Esophagus squamous epithelium (tissue), 5 donors: ENCODE results near the gene NGDN. TPM values are rescaled to one million over a fixed set of nuclear protein-coding genes. Genes with fewer than 3 reads are reported as not detected.

Source experiments
- DNase-seq: peaks from one replicate; lab custom pipeline; 2025; lab: John Stamatoyannopoulos, UW
- H3K27ac ChIP-seq, 4 donors: fragments of 200-600 bp; sonication (generic); one replicate each; pipeline ENCODE4 v1.5.1; 2016 to 2019; ENCODE audit warnings: mild to moderate bottlenecking in 1 of 4
- H3K27me3 ChIP-seq, 4 donors: fragments of 200-600 bp; sonication (generic); 1 replicate in 3 of 4; 2 replicates in 1 of 4; pipeline versions ENCODE4 v1.5.1 to v1.6.0; 2017 to 2021; ENCODE audit warnings: antibody characterized with exemption in 1 of 4
- H3K36me3 ChIP-seq, 3 donors: fragments of 200-600 bp; sonication (generic); one replicate each; pipeline ENCODE4 v1.5.1; 2016 to 2019
- H3K4me1 ChIP-seq, 3 donors: fragments of 200-600 bp; sonication (generic); one replicate each; pipeline ENCODE4 v1.5.1; 2017 to 2019
- H3K4me3 ChIP-seq, 4 donors: fragments of 200-600 bp; sonication (generic); 1 replicate in 3 of 4; 2 replicates in 1 of 4; pipeline ENCODE4 v1.5.1; 2016 to 2019; ENCODE audit warnings: mild to moderate bottlenecking in 2 of 4, moderate library complexity in 1 of 4
- H3K9me3 ChIP-seq, 3 donors: fragments of 200-600 bp; sonication (generic); one replicate each; pipeline ENCODE4 v1.5.1; 2016 to 2019
- POLR2A ChIP-seq, 4 donors: fragments of 450-650 bp; IDR thresholded peaks; one replicate each; pipeline ENCODE4 v1.6.1; 2017; ENCODE audit warnings: antibody characterized with exemption in 4 of 4, mild to moderate bottlenecking in 4 of 4, moderate library complexity in 3 of 4
- WGBS, 2 donors: methylation state at CpG; one replicate each; pipeline ENCODE4 v1.1.5; 2018; 5-methylcytosine and 5-hydroxymethylcytosine counted together
- intact Hi-C: fragments of 100-400 bp; cut with DNase I; formaldehyde crosslinking; loops from one replicate; pipeline ENCODE4 v1.15.0; 2022
- total RNA-seq, 4 donors: library from RNA; depleted of rRNA; stranded (reverse); fragments of >200 nt; gene quantifications; one replicate each; pipeline ENCODE4 v1.1.0, GENCODE V29; 2016
- TF ChIP-seq, protein P1 (sequence below), 6 experiments: fragments of 450-650 bp in 4 of 6; fragments of 200-600 bp in 2 of 6; sonication (generic) in 2 of 6; IDR thresholded peaks; one replicate each; pipeline ENCODE4 v1.5.1; 2016 to 2019; ENCODE audit warnings: antibody characterized with exemption in 6 of 6, mild to moderate bottlenecking in 4 of 6, moderate library complexity in 4 of 6
- donor health status: DM: yes; HTN: yes; CAD: no.

Gene NGDN
- total RNA-seq, 4 donors from 2014 or later, result 9.5 to 43.3 (median 35.3) TPM

DNA sequence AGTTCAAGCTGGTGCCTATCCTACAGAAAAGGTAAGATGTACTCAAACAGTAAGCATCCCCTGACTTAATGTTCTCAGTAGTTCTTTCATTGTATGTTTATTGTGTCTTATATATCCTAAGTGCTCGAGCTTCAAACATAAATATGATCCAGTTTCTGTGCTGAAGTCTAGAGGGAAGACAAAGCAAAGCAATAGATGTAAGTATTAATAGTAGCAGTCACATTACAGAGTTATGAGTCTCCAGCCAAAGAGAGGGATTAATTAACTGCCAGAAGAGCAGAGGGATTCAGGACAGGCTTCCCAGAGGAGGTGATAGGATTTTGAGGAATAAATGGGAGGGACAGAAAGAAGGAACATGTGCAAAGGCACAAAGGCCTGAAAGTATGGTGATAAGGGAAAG, 1.4 kb downstream of the NGDN start:
- 69 to 80% methylated on average over 1 of the region's 1 CpG for WGBS, 2 donors
- intact Hi-C loops, result no loop called here
- Histone ChIP-seq H3K27me3 (no peaks in the 10 kb centered on the region), H3K4me3 (no peak overlapping the region), H3K27ac (no peak overlapping the region), H3K36me3 (peaks cover 26 to 54% (median 37%) of the 10 kb centered on the region in 3 donors), H3K9me3 (no peaks in the 10 kb centered on the region), H3K4me1 (peaks cover 0 to 14% (median 7%) of the 10 kb centered on the region in 3 donors)
- TF ChIP-seq, protein P1, sequence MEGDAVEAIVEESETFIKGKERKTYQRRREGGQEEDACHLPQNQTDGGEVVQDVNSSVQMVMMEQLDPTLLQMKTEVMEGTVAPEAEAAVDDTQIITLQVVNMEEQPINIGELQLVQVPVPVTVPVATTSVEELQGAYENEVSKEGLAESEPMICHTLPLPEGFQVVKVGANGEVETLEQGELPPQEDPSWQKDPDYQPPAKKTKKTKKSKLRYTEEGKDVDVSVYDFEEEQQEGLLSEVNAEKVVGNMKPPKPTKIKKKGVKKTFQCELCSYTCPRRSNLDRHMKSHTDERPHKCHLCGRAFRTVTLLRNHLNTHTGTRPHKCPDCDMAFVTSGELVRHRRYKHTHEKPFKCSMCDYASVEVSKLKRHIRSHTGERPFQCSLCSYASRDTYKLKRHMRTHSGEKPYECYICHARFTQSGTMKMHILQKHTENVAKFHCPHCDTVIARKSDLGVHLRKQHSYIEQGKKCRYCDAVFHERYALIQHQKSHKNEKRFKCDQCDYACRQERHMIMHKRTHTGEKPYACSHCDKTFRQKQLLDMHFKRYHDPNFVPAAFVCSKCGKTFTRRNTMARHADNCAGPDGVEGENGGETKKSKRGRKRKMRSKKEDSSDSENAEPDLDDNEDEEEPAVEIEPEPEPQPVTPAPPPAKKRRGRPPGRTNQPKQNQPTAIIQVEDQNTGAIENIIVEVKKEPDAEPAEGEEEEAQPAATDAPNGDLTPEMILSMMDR (IDR thresholded peaks at IDR 0.05), result no peak
- TF ChIP-seq POLR2A (IDR thresholded peaks at IDR 0.05), result no peak
- DNase-seq, result no peak

DNA sequence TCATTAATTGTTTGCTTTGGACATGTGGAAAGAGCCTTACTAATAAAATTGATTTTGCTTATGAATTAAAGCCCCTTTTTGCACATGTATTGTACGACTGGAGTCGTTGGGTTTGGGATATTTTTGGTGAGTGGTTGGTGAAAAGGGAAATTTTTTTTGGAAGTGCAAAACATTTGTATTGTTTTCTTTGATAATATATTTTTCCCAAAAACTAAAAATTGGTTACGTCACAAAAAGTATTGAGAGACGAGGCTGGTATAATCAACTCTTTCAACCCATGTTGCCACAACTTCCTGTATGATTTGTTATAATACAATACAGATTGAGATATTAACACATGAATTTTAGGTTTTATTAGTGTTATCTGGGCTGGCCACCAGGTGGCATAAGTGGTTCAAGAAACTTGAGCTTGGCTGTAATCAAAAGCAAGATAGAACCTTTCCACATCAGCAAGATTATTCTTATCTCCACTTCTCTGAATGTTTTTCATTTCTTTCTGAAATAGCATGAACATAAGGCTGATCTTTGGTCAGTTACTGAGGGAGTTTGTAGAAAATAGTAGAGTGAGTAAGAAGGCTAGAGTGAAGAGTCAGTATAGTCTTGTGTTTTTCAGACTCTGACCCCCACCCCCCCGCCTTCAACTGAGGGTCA, 8.7 kb downstream of the NGDN start:
- no peak for DNase-seq

DNA sequence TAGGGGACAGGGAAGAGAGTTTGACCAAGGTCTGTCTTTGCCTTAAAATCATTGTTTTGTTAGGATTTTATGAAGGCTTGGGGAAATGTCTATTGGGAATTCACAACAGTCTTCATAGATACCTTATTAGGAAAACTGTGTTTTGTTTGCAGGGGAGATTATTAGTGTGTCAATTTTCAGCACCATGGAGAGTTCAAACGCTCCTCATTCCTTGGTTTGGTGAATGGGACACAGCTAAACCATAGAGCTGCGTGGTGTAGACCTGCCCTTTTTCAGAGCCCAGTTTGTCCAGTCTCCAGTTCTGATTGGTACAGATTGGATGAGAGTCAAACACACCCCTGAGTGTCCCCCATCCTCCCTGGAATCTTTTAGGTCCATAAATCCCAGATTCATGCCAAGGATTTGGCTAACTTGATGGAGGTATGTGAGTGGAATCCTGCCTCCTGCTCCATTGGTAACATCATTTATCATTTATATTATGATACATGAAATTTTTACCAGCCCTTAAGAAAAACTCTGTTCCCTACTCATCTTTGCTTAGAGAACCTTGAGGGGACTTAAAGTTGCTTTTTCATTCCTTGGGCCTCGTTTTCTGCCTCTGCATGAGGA, 12.0 kb downstream of the NGDN start:
- Histone ChIP-seq H3K27me3 (no peaks in the 10 kb centered on the region), H3K4me3 (no peak overlapping the region), H3K4me1 (no peaks in the 10 kb centered on the region), H3K9me3 (no peaks in the 10 kb centered on the region), H3K27ac (no peak overlapping the region), H3K36me3 (peaks cover 0 to 93% (median 21%) of the 10 kb centered on the region in 3 donors)
- 50 to 61% methylated on average over 3 of the region's 3 CpGs for WGBS, 2 donors
- no peak for DNase-seq
- TF ChIP-seq, protein P1 (IDR thresholded peaks at IDR 0.05), result no peak
- TF ChIP-seq POLR2A (IDR thresholded peaks at IDR 0.05), result no peak
- intact Hi-C loops, result loop anchor here (5.0 kb wide), 1 partner anchor 81 kb away; no protein-coding TSS in a partner anchor

More for the DNA sequence above, 8.7 kb downstream of the NGDN start:
- 29 to 35% methylated on average over 5 of the region's 5 CpGs for WGBS, 2 donors
- Histone ChIP-seq H3K4me3 (no peak overlapping the region), H3K36me3 (peaks cover 15 to 95% (median 45%) of the 10 kb centered on the region in 3 donors), H3K4me1 (no peaks in the 10 kb centered on the region), H3K27me3 (no peaks in the 10 kb centered on the region), H3K27ac (no peak overlapping the region), H3K9me3 (no peaks in the 10 kb centered on the region)
- intact Hi-C loops, result no loop called here
- TF ChIP-seq, protein P1 (IDR thresholded peaks at IDR 0.05), result peak; percentile 22 to 82 (median 69)
- no peak for TF ChIP-seq POLR2A (IDR thresholded peaks at IDR 0.05)

DNA sequence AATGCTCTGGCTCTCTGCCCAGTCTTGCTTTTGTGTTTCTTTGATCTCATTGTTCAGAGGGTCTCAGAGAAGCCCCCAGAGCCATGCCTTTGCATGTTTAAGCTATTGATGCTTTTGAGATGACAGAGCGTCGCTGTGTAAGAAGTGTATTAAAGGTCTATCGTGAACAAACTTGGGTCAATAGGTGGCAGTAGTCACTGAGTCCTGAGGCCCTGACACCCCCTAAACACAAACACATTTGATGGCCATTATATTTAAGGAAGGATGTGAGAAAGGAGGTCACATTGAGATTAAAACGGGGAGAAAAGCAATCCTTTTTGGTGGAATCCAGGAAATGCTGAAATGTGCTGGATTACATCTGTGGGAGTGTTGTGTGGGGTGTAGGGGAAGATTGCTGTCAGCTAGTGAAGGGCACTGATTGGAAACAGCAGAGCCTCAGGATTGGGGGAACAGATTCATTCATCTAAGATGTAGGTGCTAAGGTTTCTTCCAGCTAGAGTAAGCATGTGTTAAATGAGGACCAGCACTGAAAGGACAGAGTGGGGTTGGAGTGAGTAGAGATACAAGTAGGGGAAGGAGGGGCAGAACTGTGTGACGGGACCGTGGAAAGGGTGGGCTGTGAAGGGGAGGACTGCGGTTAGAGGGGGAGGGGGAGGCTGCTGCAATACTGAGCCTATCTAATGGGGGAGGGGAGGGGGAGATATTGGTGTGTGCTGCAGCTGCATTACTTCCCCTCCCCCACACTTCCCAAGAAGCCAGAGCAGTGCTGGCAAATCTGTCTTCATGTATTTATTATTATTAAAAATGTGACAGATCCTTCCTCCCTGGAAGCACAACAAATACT, 12.7 kb downstream of the NGDN start:
- intact Hi-C loops, result loop anchor here (5.0 kb wide), 1 partner anchor 80 kb away; no protein-coding TSS in a partner anchor
- Histone ChIP-seq H3K27ac (no peak overlapping the region), H3K4me3 (no peak overlapping the region), H3K27me3 (no peaks in the 10 kb centered on the region), H3K4me1 (no peaks in the 10 kb centered on the region), H3K9me3 (no peaks in the 10 kb centered on the region), H3K36me3 (peaks cover 0 to 93% (median 14%) of the 10 kb centered on the region in 3 donors)
- 59 to 66% methylated on average over 6 to 7 of the region's 7 CpGs for WGBS, 2 donors
- DNase-seq, result no peak
- TF ChIP-seq, protein P1 (IDR thresholded peaks at IDR 0.05), result no peak
- no peak for TF ChIP-seq POLR2A (IDR thresholded peaks at IDR 0.05)
